Activated CD4-positive, alpha-beta T cell treated with anti-CD3 and anti-CD28 coated beads, Interleukin-2, amount 50 U/mL, for 16 hours (primary cell): ENCODE data around the gene SPDYE5.

ENCODE experiments used
- DNase-seq: peaks from one replicate; pipeline ENCODE4 v3.0.0-alpha.2; 2020

Gene SPDYE5

DNA sequence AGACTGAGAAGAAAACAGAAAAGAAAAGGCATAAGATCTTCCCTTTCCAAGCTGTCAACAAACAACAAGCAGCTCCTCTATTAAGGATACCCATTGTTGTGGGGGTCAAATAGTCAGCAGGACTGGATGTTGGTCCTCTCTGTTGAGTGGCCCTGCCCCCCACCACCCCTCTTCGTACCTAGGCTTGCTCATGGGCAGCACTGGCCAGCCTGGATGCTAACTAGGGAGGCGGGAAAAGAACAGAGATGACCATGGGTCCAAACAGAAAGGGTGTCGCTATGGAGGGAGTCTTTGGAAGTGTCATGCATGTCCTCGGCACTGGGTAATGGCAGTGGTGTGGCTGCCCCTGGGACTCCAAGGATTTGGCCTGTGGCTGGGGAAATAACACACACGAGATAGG lies 45.6 kb downstream of the SPDYE5 start:
- no peak for DNase-seq

DNA sequence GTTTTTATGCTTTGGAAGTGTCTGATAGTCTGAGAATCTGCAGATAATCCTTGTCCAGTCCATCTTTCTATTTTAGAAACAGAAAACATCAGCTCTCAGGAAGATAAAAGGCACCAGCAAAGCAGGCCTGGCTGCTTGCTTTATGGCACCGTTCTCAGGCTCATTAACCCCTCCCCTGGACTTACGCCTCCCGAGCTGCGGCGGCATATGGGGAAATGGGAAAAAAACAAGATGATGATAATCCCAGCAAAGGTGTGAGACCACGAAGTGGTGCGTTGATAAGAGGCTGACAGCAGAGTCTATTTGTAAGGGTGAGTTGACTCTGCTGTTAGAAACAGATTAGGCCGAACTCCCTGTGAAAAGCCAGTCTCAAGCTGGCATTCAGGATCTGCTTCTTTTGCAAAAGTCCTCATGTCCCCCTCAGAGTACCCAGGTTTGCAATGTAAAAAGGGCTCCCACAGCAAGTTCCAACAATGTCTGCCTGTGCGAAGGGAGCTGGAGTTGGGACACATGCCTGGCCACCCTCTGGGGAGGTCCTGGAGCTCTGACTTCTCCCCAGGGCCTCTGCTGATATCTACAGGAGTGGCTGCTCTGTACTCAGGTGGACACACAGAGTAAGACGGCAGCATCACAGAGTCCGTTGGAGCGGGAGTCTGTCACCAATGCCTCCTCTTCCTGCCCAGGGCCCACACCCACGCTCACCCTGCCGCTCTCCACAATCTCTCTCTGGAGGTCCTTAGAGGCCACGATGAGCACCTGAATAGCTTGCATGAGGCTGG lies 54.3 kb downstream of the SPDYE5 start:
- no peak for DNase-seq
